WERI-Rb-1 (cell line): ENCODE results near the gene TMEM207.
"Not testable (repeated sequence)": the region's sequence is repeated elsewhere in the genome, so short reads cannot be mapped to it uniquely, and the experiment has no call there.

Experiments
- DNase-seq: peaks from one replicate; pipeline ENCODE4 v3.0.0-alpha.2; 2020
- H3K27ac ChIP-seq: fragments of 250-450 bp; sonication (Bioruptor Pico); 2 replicates; pipeline ENCODE4 v1.5.1; 2020; ENCODE audit warnings: mild to moderate bottlenecking, moderate library complexity
- H3K27me3 ChIP-seq: fragments of 250-450 bp; sonication (Bioruptor Pico); 2 replicates; pipeline ENCODE4 v1.5.1; 2021; ENCODE audit warnings: mild to moderate bottlenecking, low read depth, moderate library complexity; ENCODE audit not compliant: insufficient read depth, severe bottlenecking
- H3K36me3 ChIP-seq: fragments of 250-450 bp; sonication (Bioruptor Pico); 2 replicates; pipeline ENCODE4 v1.5.1; 2020; ENCODE audit warnings: mild to moderate bottlenecking, moderate library complexity
- H3K4me3 ChIP-seq: 2 replicates; pipeline ENCODE4 v1.5.1; 2011; ENCODE audit warnings: low read depth, mild to moderate bottlenecking, control low read depth, low read length
- H3K9me3 ChIP-seq: fragments of 250-450 bp; sonication (Bioruptor Pico); 2 replicates; pipeline ENCODE4 v1.5.1; 2021; ENCODE audit warnings: mild to moderate bottlenecking, moderate library complexity; ENCODE audit not compliant: severe bottlenecking
- TF ChIP-seq, protein P1 (sequence below): IDR thresholded peaks from 2 replicates; pipeline ENCODE4 v1.5.1; 2011; ENCODE audit warnings: low read depth, mild to moderate bottlenecking, control low read depth, inconsistent platforms, low read length

TMEM207 gene

DNA sequence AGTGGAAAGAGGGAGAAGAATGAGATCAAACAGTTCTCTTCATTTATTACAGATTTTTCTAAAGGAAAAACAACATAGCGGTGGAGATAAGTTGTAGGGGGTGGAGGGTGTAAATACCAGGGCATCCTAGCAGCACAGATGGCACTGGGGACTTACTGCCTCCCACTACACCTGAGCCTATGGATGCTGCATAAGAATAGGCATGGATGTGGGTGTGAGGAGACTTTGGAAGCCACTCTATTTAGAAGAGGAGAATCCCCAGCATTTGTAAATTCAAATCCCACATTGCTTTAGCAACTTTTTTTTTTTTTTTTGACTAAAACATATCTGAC, 36.8 kb upstream of the TMEM207 start:
- no peak for DNase-seq
- Histone ChIP-seq H3K27me3 (no peaks in the 10 kb centered on the region), H3K27ac (no peak overlapping the region), H3K36me3 (no peaks in the 10 kb centered on the region), H3K4me3 (no peak overlapping the region), H3K9me3 (no peaks in the 10 kb centered on the region)
- TF ChIP-seq, protein P1, sequence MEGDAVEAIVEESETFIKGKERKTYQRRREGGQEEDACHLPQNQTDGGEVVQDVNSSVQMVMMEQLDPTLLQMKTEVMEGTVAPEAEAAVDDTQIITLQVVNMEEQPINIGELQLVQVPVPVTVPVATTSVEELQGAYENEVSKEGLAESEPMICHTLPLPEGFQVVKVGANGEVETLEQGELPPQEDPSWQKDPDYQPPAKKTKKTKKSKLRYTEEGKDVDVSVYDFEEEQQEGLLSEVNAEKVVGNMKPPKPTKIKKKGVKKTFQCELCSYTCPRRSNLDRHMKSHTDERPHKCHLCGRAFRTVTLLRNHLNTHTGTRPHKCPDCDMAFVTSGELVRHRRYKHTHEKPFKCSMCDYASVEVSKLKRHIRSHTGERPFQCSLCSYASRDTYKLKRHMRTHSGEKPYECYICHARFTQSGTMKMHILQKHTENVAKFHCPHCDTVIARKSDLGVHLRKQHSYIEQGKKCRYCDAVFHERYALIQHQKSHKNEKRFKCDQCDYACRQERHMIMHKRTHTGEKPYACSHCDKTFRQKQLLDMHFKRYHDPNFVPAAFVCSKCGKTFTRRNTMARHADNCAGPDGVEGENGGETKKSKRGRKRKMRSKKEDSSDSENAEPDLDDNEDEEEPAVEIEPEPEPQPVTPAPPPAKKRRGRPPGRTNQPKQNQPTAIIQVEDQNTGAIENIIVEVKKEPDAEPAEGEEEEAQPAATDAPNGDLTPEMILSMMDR, result no peak

DNA sequence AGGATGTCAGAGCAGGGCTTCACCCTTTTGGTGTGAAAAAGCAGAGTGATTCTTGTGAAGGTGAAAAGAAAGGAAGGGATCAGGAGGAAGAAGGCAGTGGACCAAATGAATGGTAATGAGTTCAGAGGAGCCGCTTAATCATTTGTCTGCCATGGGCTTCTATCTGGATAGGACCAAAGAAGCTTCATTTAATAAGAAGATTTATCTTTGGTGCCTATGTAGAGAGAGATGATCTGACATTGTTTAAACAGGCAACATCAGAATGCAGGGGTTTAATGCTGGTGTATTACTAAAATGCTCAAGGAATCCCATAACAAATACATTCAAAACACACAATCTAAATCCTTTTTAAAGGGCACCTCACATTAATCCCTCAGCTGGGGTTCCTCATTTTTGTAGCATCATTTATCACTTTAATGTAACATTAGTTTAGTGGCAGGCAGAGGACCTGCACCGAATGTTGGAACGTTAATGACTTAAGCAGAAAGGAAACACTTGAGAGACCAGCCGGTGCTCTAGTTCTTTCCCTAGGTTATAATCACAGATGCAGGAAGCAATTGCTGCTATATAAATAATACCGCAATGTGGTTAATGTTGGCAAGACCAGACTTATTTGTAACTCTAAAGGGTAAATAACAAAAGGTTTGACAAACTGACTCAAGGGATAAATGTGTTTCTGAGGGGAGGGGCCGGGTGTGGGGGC, 36.3 kb upstream of the TMEM207 start:
- H3K36me3 ChIP-seq, result no peaks in the 10 kb centered on the region
- TF ChIP-seq, protein P1, result no peak
- H3K27me3 ChIP-seq, result no peaks in the 10 kb centered on the region
- no peaks in the 10 kb centered on the region for H3K9me3 ChIP-seq
- H3K27ac ChIP-seq, result no peak overlapping the region
- DNase-seq, result no peak
- H3K4me3 ChIP-seq, result no peak overlapping the region

DNA sequence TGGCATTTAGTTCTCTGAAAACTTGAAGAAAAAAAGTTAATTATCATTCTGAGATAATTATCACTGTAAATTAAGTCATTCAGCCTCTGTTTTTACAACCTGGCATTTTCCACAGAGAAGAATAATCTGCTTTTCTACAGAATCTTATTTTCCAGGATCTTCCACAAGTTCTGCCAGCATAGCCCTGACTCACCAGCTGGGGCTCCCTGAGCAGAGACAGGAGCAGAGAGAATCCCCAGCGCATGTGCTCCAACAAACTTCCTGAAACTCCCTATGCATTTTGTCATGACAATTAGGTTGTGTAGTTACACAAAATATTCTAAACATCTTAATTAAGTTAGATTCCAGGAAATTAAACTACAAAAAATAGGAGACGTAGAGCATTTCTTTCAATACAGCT, 32.1 kb upstream of the TMEM207 start:
- no peak for DNase-seq
- Histone ChIP-seq H3K9me3 (no peaks in the 10 kb centered on the region), H3K4me3 (no peak overlapping the region), H3K36me3 (no peaks in the 10 kb centered on the region), H3K27ac (no peak overlapping the region), H3K27me3 (no peaks in the 10 kb centered on the region)
- TF ChIP-seq, protein P1, result no peak

DNA sequence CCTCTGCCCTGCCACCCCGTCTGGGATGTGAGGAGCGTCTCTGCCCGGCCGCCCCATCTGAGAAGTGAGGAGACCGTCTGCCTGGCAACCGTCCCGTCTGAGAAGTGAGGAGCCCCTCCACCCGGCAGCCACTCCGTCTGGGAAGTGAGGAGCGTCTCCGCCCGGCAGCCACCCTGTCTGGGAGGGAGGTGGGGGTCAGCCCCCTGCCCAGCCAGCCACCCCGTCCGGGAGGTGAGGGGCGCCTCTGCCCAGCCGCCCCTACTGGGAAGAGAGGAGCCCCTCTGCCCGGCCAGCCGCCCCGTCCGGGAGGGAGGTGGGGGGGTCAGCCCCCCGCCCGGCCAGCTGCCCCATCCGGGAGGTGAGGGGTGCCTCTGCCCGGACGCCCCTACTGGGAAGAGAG, 23.6 kb upstream of the TMEM207 start:
- not testable (repeated sequence) for H3K27me3 ChIP-seq, H3K27ac ChIP-seq

DNA sequence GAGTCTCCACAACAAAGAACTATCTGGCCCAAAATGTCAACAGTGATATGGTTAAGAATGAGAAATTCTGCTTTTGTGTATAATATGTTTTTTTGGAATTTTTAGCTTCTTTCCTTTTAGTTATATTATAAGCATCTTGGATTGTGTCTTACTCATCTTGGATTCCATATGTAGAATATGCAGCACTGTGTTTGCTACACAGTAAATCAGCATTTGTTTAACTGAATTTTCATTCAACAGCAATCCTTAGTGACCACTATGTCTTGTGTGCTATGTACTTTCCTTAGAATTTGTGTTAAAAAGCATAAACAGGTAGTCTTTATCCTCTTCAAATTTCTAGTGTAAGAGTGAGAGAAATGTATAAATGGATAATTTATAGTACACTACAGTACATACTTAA, 18.2 kb upstream of the TMEM207 start:
- Histone ChIP-seq H3K9me3 (no peaks in the 10 kb centered on the region), H3K36me3 (no peaks in the 10 kb centered on the region), H3K4me3 (no peak overlapping the region), H3K27me3 (no peaks in the 10 kb centered on the region), H3K27ac (no peak overlapping the region)
- no peak for DNase-seq
- TF ChIP-seq, protein P1, result no peak

More for the DNA sequence above, 23.6 kb upstream of the TMEM207 start:
- not testable (repeated sequence) for H3K4me3 ChIP-seq, H3K36me3 ChIP-seq, H3K9me3 ChIP-seq, DNase-seq

DNA sequence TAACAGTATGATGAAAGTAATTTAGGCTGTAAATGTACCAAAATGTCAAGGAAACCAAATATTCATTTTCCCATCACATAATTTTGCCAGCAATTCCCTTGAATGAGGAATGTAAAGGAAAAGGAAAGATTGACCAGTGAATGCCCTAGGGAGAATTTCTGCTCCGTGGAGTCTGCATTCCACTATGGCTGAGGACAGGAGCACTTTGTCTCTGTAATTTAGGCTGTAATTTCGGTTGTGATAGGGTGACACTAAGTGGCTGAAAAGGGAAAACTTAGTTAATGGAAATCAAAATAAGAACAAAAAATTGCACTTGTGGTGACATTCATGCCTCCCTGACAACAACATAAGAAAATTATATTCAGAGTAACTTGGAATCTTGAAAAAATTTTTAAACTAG, 8.3 kb upstream of the TMEM207 start:
- Histone ChIP-seq H3K36me3 (no peaks in the 10 kb centered on the region), H3K4me3 (no peak overlapping the region), H3K27me3 (no peaks in the 10 kb centered on the region), H3K27ac (no peak overlapping the region), H3K9me3 (no peaks in the 10 kb centered on the region)
- TF ChIP-seq, protein P1, result no peak
- DNase-seq, result no peak
